HEK293 (cell line): Measurements from ENCODE around the gene DMC1.

Experiments
- CTCF ChIA-PET: fragments of 350-600 bp; formaldehyde crosslinking; extraction: SDS; loops from one replicate; lab custom pipeline; 2021; ENCODE audit warnings: antibody characterized with exemption; lab: Yijun Ruan, JAX
- POLR2A ChIA-PET: fragments of 300-600 bp; formaldehyde crosslinking; extraction: SDS; loops from one replicate; lab custom pipeline; 2020; ENCODE audit warnings: antibody characterized with exemption, inconsistent platforms; lab: Yijun Ruan, JAX
- H3K27ac ChIP-seq: fragments of 200-500 bp; sonication (Bioruptor generic); 2 replicates; pipeline ENCODE4 v1.5.1; 2014; ENCODE audit warnings: low read depth, low read length, control low read depth, inconsistent platforms; ENCODE audit errors: extremely low read depth
- H3K36me3 ChIP-seq, 2 experiments: fragments of 200-500 bp in 1 of 2; sonication (Bioruptor generic) in 1 of 2; 1 replicate in 1 of 2; 2 replicates in 1 of 2; pipeline ENCODE4 v1.5.1; 2014 to 2017; ENCODE audit warnings: inconsistent platforms in 2 of 2, low read length in 2 of 2; ENCODE audit not compliant: control insufficient read depth in 2 of 2, insufficient read depth in 1 of 2
- H3K4me1 ChIP-seq: fragments of 200-500 bp; sonication (Bioruptor generic); 2 replicates; pipeline ENCODE4 v1.5.1; 2014; ENCODE audit warnings: mild to moderate bottlenecking, low read length, inconsistent platforms; ENCODE audit not compliant: control insufficient read depth, insufficient read depth
- H3K4me3 ChIP-seq: 2 replicates; pipeline ENCODE4 v1.5.1; 2011; ENCODE audit warnings: low read depth, mild to moderate bottlenecking, control low read depth, low read length, moderate library complexity
- H3K9me3 ChIP-seq: fragments of 200-500 bp; sonication (Bioruptor generic); 2 replicates; pipeline ENCODE4 v1.5.1; 2014; ENCODE audit warnings: low read depth, low read length, inconsistent platforms; ENCODE audit not compliant: control insufficient read depth, insufficient read depth
- FEZF1 ChIP-seq: fragments of 450-650 bp; formaldehyde crosslinking; IDR thresholded peaks from 2 replicates; pipeline ENCODE4 v1.5.1; 2016; ENCODE audit warnings: missing biosample characterization, missing genetic modification characterization
- PATZ1 ChIP-seq: fragments of 450-650 bp; formaldehyde crosslinking; IDR thresholded peaks from 2 replicates; pipeline ENCODE4 v1.5.1; 2016; ENCODE audit warnings: missing biosample characterization, missing genetic modification characterization
- PRDM10 ChIP-seq: fragments of 450-650 bp; formaldehyde crosslinking; IDR thresholded peaks from 2 replicates; pipeline ENCODE4 v1.5.1; 2016; ENCODE audit warnings: missing biosample characterization, missing genetic modification characterization
- SP7 ChIP-seq: fragments of 450-650 bp; formaldehyde crosslinking; IDR thresholded peaks from 2 replicates; pipeline ENCODE4 v1.5.1; 2016; ENCODE audit warnings: missing biosample characterization, missing genetic modification characterization
- WT1 ChIP-seq: fragments of 450-650 bp; formaldehyde crosslinking; IDR thresholded peaks from 2 replicates; pipeline ENCODE4 v1.5.1; 2016; ENCODE audit warnings: missing biosample characterization, missing genetic modification characterization
- ZBTB17 ChIP-seq: fragments of 450-650 bp; formaldehyde crosslinking; IDR thresholded peaks from 2 replicates; pipeline ENCODE4 v1.5.1; 2016; ENCODE audit warnings: missing biosample characterization, missing genetic modification characterization
- ZBTB8A ChIP-seq: fragments of 450-650 bp; formaldehyde crosslinking; IDR thresholded peaks from 2 replicates; pipeline ENCODE4 v1.5.1; 2016; ENCODE audit warnings: missing biosample characterization, missing genetic modification characterization
- ZNF112 ChIP-seq: fragments of 450-650 bp; formaldehyde crosslinking; IDR thresholded peaks from 2 replicates; pipeline ENCODE4 v1.5.0; 2017; ENCODE audit warnings: missing biosample characterization, missing genetic modification characterization
- ZNF214 ChIP-seq: fragments of 450-650 bp; formaldehyde crosslinking; IDR thresholded peaks from 2 replicates; pipeline ENCODE4 v1.5.1; 2017; ENCODE audit warnings: missing biosample characterization, mild to moderate bottlenecking, missing genetic modification characterization, borderline replicate concordance
- ZNF292 ChIP-seq: fragments of 450-650 bp; formaldehyde crosslinking; IDR thresholded peaks from 2 replicates; pipeline ENCODE4 v1.5.1; 2016; ENCODE audit warnings: low read depth, missing biosample characterization, missing genetic modification characterization, borderline replicate concordance
- ZNF366 ChIP-seq: fragments of 450-650 bp; formaldehyde crosslinking; conservative IDR thresholded peaks from 2 replicates; pipeline ENCODE4 v1.5.1; 2016; ENCODE audit warnings: missing biosample characterization, missing genetic modification characterization
- ZNF596 ChIP-seq: fragments of 450-650 bp; IDR thresholded peaks from 2 replicates; pipeline ENCODE4 v1.5.0; 2018; ENCODE audit warnings: missing biosample characterization, mild to moderate bottlenecking, missing genetic modification characterization, moderate library complexity
- ZNF626 ChIP-seq: fragments of 450-650 bp; sonication (Bioruptor Pico); formaldehyde crosslinking; IDR thresholded peaks from 2 replicates; pipeline ENCODE4 v1.5.1; 2018; ENCODE audit warnings: missing biosample characterization, missing genetic modification characterization, inconsistent platforms
- TF ChIP-seq, protein P1 (sequence below): fragments of 450-650 bp; formaldehyde crosslinking; IDR thresholded peaks from 2 replicates; pipeline ENCODE4 v1.5.1; 2017; ENCODE audit warnings: missing biosample characterization, missing genetic modification characterization

The DMC1 gene

GRCh38 chr22:38491707-38492348, 78.2 kb downstream of the DMC1 start:
- 0 out of 2 replicates have a peak overlapping the region, but pooled peaks have one; percentile 7 for H3K27ac ChIP-seq
- CTCF ChIA-PET, result interaction anchor here (1.7 to 3.0 kb wide), 2 partner anchors 10 to 79 kb away, joined by 4 to 10 read pairs; no protein-coding TSS in a partner anchor
- H3K9me3 ChIP-seq, result no peaks in the 10 kb centered on the region
- H3K36me3 ChIP-seq, result peaks cover 96 to 100% of the 10 kb centered on the region in 2 experiments
- POLR2A ChIA-PET, result interaction anchor here (1.0 to 2.7 kb wide), 3 partner anchors 8 to 10 kb away, joined by 4 to 19 read pairs (median 5); no protein-coding TSS in a partner anchor
- no peaks in the 10 kb centered on the region for H3K4me1 ChIP-seq
- H3K4me3 ChIP-seq, result no peak overlapping the region
- TF ChIP-seq, protein P1, sequence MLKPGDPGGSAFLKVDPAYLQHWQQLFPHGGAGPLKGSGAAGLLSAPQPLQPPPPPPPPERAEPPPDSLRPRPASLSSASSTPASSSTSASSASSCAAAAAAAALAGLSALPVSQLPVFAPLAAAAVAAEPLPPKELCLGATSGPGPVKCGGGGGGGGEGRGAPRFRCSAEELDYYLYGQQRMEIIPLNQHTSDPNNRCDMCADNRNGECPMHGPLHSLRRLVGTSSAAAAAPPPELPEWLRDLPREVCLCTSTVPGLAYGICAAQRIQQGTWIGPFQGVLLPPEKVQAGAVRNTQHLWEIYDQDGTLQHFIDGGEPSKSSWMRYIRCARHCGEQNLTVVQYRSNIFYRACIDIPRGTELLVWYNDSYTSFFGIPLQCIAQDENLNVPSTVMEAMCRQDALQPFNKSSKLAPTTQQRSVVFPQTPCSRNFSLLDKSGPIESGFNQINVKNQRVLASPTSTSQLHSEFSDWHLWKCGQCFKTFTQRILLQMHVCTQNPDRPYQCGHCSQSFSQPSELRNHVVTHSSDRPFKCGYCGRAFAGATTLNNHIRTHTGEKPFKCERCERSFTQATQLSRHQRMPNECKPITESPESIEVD (tag by site-specific recombination), result peak; percentile 58
- TF ChIP-seq ZBTB17 (tag by site-specific recombination) (peak; percentile 40; the same call in 1 of the 2 replicates), ZNF626 (tag by site-specific recombination) (no peak), PRDM10 (tag by site-specific recombination) (peak; percentile 90)

GRCh38 chr22:38490915-38491314, 79.1 kb downstream of the DMC1 start:
- no peaks in the 10 kb centered on the region for H3K4me1 ChIP-seq
- H3K36me3 ChIP-seq, result peaks cover 96 to 100% of the 10 kb centered on the region in 2 experiments
- TF ChIP-seq ZNF366 (tag by site-specific recombination), result peak; percentile 68
- TF ChIP-seq FEZF1 (tag by site-specific recombination), result no peak
- TF ChIP-seq ZNF112, result no peak
- 0 out of 2 replicates have a peak, but pooled peaks have one; percentile 19 for TF ChIP-seq SP7 (tag by site-specific recombination)
- no peak for TF ChIP-seq ZNF292 (tag by site-specific recombination)
- TF ChIP-seq WT1, result no peak
- no peak for TF ChIP-seq ZNF596 (tag by site-specific recombination)
- TF ChIP-seq ZBTB8A (tag by site-specific recombination), result no peak
- ChIA-PET CTCF (interaction anchor here (1.7 to 3.0 kb wide), 2 partner anchors 11 to 80 kb away, joined by 4 to 10 read pairs; no protein-coding TSS in a partner anchor), POLR2A (interaction anchor here (0.9 to 2.7 kb wide), 6 partner anchors 7 to 111 kb away, joined by 3 to 19 read pairs (median 4); no protein-coding TSS in a partner anchor)
- H3K4me3 ChIP-seq, result no peak overlapping the region
- H3K27ac ChIP-seq, result no peak overlapping the region
- no peaks in the 10 kb centered on the region for H3K9me3 ChIP-seq

DNA sequence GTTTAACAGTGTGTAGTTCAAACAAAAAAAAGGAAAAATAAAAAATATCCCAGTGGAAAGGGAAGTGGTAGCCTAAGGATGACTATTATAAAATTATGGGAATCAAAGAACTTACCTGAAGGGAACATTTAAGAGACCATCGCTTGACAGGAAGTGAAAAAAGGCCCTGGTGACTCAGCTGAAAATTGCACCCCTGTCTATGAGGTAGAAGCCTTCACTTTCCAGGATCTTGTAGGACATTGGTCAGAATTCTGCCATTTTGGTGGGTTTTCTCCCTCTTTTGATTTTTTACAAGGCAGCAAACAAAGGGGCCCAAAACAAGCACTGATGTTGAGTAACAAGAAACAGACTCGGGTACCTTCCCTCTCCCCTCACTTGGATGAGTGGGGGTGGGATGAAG, 79.5 kb downstream of the DMC1 start:
- ChIA-PET CTCF (interaction anchor here (0.7 to 1.7 kb wide), 3 partner anchors 11 to 55 kb away, joined by 3 to 4 read pairs (median 3); no protein-coding TSS in a partner anchor), POLR2A (interaction anchor here (0.9 to 2.7 kb wide), 6 partner anchors 8 to 112 kb away, joined by 3 to 19 read pairs (median 4); no protein-coding TSS in a partner anchor)
- Histone ChIP-seq H3K4me1 (no peaks in the 10 kb centered on the region), H3K9me3 (no peaks in the 10 kb centered on the region), H3K4me3 (no peak overlapping the region), H3K27ac (no peak overlapping the region), H3K36me3 (peaks cover 96 to 99% of the 10 kb centered on the region in 2 experiments)
- TF ChIP-seq ZNF214 (tag by site-specific recombination) (0 out of 2 replicates have a peak, but pooled peaks have one; percentile 5), PATZ1 (tag by site-specific recombination) (no peak)
